GM23248 (cell line): ENCODE data around the gene EFHC1.

Source experiments
- EZH2 ChIP-seq: fragments of 200-600 bp; sonication (generic); IDR thresholded peaks from 2 replicates; pipeline ENCODE4 v1.6.1; 2018; ENCODE audit warnings: antibody characterized with exemption, mild to moderate bottlenecking; ENCODE audit not compliant: insufficient read depth, poor library complexity, severe bottlenecking
- EZH2phosphoT487 ChIP-seq: fragments of 200-600 bp; sonication (generic); IDR thresholded peaks from 2 replicates; pipeline ENCODE4 v1.6.1; 2018; ENCODE audit warnings: antibody characterized with exemption, moderate library complexity, mild to moderate bottlenecking, low read depth; ENCODE audit not compliant: insufficient read depth

DNA sequence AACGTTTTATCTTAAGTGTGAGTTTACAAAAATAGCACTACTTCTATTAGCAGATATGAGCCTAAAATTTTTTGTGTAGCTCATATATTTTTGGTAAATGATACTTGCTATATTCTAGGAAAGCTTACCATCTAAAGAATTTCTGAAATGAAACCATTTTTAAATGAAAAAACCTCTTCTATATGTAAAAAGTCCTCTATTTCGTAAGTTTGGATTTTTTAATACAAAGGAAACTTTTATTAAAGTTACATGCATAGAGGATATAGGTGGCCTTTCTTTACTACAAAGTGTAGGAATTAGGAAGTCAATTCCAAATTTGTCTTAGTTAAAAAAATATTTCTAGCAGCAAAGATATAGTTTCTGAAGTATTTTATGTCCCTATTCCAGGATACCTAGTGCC is 18.8 kb downstream of the EFHC1 start:
- TF ChIP-seq EZH2 (no peak), EZH2phosphoT487 (no peak)
